Activated naive CD4-positive, alpha-beta T cell treated with anti-CD3 and anti-CD28 coated beads, Interleukin-2, amount 10 ng/mL, durations not matched to agents 7 days and 5 days (primary cell): Measurements from ENCODE around the gene FRMD1.

Source experiments
- CTCF ChIA-PET: fragments of 350-600 bp; sonication (Branson Sonifier 250); formaldehyde crosslinking; loops from one replicate; lab custom pipeline; 2021; ENCODE audit warnings: antibody characterized with exemption; lab: Charles Lee
- DNase-seq: peaks from one replicate; pipeline ENCODE4 v3.0.0-alpha.2; 2020
- H3K27ac Mint-ChIP-seq: one replicate; pipeline ENCODE4 v1.8.0; 2021; ENCODE audit warnings: mild to moderate bottlenecking, moderate library complexity, mixed read lengths
- H3K27me3 Mint-ChIP-seq: one replicate; pipeline ENCODE4 v1.8.0; 2021; ENCODE audit warnings: mild to moderate bottlenecking, mixed read lengths
- H3K36me3 Mint-ChIP-seq: one replicate; pipeline ENCODE4 v1.8.0; 2021; ENCODE audit warnings: mixed read lengths
- H3K4me1 Mint-ChIP-seq: one replicate; pipeline ENCODE4 v1.8.0; 2021; ENCODE audit warnings: mixed read lengths
- H3K4me3 Mint-ChIP-seq: one replicate; pipeline ENCODE4 v1.8.0; 2021; ENCODE audit warnings: mild to moderate bottlenecking, moderate library complexity, mixed read lengths
- H3K9me3 Mint-ChIP-seq: one replicate; pipeline ENCODE4 v1.8.0; 2021; ENCODE audit warnings: mixed read lengths

Gene FRMD1

GRCh38 chr6:168034537-168034936, 44.5 kb downstream of the FRMD1 start:
- H3K36me3 Mint-ChIP-seq = no peaks in the 10 kb centered on the region
- H3K27ac Mint-ChIP-seq = no peak overlapping the region
- H3K4me3 Mint-ChIP-seq = no peak overlapping the region
- CTCF ChIA-PET = no interaction called here
- H3K4me1 Mint-ChIP-seq = no peaks in the 10 kb centered on the region
- peaks cover 14% of the 10 kb centered on the region for H3K9me3 Mint-ChIP-seq
- H3K27me3 Mint-ChIP-seq = peaks cover 25% of the 10 kb centered on the region
- no peak for DNase-seq

GRCh38 chr6:168033791-168034190, 45.2 kb downstream of the FRMD1 start:
- H3K4me1 Mint-ChIP-seq = no peaks in the 10 kb centered on the region
- no peak overlapping the region for H3K27ac Mint-ChIP-seq
- CTCF ChIA-PET = no interaction called here
- H3K36me3 Mint-ChIP-seq = no peaks in the 10 kb centered on the region
- peaks cover 11% of the 10 kb centered on the region for H3K9me3 Mint-ChIP-seq
- no peak for DNase-seq
- no peak overlapping the region for H3K4me3 Mint-ChIP-seq
- peaks cover 25% of the 10 kb centered on the region for H3K27me3 Mint-ChIP-seq

GRCh38 chr6:168032005-168032760, 46.8 kb downstream of the FRMD1 start:
- no peak overlapping the region for H3K27ac Mint-ChIP-seq
- H3K4me1 Mint-ChIP-seq = no peaks in the 10 kb centered on the region
- H3K36me3 Mint-ChIP-seq = no peaks in the 10 kb centered on the region
- no peak overlapping the region for H3K4me3 Mint-ChIP-seq
- H3K9me3 Mint-ChIP-seq = peaks cover 3% of the 10 kb centered on the region
- peaks cover 25% of the 10 kb centered on the region for H3K27me3 Mint-ChIP-seq
- CTCF ChIA-PET = no interaction called here
- no peak for DNase-seq

- Mint-ChIP-seq H3K27ac (no peak overlapping the region), H3K4me3 (no peak overlapping the region), H3K4me1 (no peaks in the 10 kb centered on the region), H3K27me3 (peaks cover 25% of the 10 kb centered on the region), H3K36me3 (no peaks in the 10 kb centered on the region), H3K9me3 (peaks cover 3% of the 10 kb centered on the region)
- CTCF ChIA-PET = no interaction called here
- no peak for DNase-seq
Measured at GRCh38 chr6:168031411-168031971, 47.5 kb downstream of the FRMD1 start.

DNA sequence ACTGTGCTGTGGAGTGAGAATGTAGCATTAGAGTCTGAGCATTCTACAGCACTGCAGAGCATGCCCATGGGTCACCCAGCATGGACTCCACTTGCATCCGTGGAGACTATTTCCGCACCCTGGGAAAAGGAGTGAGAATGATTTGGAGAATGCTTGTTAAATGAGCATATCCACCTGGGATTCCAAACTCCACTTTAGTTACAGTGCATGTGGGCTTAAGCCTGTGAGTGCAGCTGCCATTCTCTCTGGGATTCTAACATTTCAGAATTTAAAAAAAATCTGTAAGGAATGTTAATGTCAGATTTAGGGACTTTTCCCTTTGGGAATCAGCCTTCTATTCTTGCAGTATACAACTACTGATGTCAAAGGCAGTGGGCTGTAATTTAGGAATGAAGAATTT, 48.1 kb downstream of the FRMD1 start:
- no peaks in the 10 kb centered on the region for H3K36me3 Mint-ChIP-seq
- peaks cover 25% of the 10 kb centered on the region for H3K27me3 Mint-ChIP-seq
- no peak overlapping the region for H3K27ac Mint-ChIP-seq
- CTCF ChIA-PET = no interaction called here
- H3K4me1 Mint-ChIP-seq = no peaks in the 10 kb centered on the region
- H3K4me3 Mint-ChIP-seq = no peak overlapping the region
- peaks cover 3% of the 10 kb centered on the region for H3K9me3 Mint-ChIP-seq
- no peak for DNase-seq

DNA sequence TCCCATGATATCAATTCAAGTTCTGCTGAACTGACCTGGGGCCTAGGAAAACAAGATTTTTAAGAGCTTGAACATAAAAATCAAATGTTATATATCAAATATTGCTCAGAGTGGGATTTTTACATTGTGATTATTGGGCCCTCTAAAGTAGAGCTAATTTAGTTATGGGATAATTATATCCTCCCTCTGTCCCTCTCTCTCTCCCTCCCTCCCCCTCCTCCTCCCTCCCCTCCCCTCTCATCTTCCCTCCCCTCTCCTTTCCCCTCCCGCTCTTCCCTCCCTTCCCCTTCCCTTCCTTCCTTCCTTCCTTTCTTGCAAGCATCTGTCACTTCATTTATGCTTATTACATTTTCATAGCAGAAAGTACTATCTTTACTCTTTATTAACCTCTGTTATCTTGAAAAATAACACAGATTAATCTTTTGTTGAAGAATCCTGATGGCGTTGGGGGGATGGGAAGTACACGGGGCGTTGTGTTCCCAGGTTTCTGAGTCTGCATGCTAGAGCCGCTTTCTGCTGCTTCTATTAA, 48.7 kb downstream of the FRMD1 start:
- no peak overlapping the region for H3K4me3 Mint-ChIP-seq
- H3K27ac Mint-ChIP-seq = no peak overlapping the region
- H3K36me3 Mint-ChIP-seq = no peaks in the 10 kb centered on the region
- peaks cover 20% of the 10 kb centered on the region for H3K27me3 Mint-ChIP-seq
- CTCF ChIA-PET = no interaction called here
- no peak for DNase-seq
- peaks cover 3% of the 10 kb centered on the region for H3K9me3 Mint-ChIP-seq
- H3K4me1 Mint-ChIP-seq = no peaks in the 10 kb centered on the region

GRCh38 chr6:168029459-168030217, 49.4 kb downstream of the FRMD1 start:
- no peak overlapping the region for H3K4me3 Mint-ChIP-seq
- H3K4me1 Mint-ChIP-seq = no peaks in the 10 kb centered on the region
- H3K36me3 Mint-ChIP-seq = no peaks in the 10 kb centered on the region
- H3K27ac Mint-ChIP-seq = no peak overlapping the region
- DNase-seq = no peak
- H3K9me3 Mint-ChIP-seq = peaks cover 3% of the 10 kb centered on the region
- H3K27me3 Mint-ChIP-seq = peaks cover 13% of the 10 kb centered on the region
- CTCF ChIA-PET = no interaction called here

DNA sequence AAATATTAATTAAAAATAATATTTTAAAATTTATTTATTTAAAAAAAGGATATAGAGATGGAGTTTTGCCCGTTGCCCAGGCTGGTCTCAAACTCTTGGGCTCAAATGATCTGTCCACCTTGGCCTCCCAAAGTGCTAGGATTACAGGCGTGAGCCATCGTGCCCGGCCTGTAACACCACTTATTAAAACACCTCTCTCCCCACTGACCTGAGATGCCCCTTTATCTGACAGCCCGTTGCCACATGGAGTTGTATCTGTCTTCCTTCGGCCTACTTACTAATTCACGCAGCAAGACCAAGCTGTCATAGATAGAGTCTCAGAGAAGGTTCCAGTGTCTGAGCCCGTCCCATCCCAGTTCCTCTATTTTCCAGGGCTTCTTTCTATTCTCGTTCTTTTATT, 50.8 kb downstream of the FRMD1 start:
- H3K36me3 Mint-ChIP-seq = no peaks in the 10 kb centered on the region
- CTCF ChIA-PET = no interaction called here
- peaks cover 2% of the 10 kb centered on the region for H3K27me3 Mint-ChIP-seq
- no peak overlapping the region for H3K27ac Mint-ChIP-seq
- H3K4me3 Mint-ChIP-seq = no peak overlapping the region
- H3K4me1 Mint-ChIP-seq = no peaks in the 10 kb centered on the region
- no peak for DNase-seq
- no peaks in the 10 kb centered on the region for H3K9me3 Mint-ChIP-seq

DNA sequence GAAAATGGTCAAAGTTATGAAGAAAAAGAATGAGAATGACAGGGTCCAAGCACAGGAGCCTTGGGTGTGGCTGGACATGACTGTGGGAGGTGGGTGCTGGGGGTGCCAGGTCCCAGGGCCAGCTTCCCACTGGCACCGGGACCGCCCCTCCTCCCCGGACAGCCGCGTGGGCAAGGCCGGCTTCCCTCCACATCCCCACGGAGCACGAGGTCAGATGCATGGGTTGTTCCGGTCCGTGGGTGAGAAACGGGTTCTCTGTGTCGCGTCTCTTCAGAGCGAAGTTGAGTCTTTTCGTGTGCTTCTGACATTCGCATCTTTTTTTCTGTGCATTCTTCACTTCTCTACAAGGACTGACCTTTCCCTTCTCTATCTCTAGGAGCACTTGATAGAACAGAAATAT, 51.5 kb downstream of the FRMD1 start:
- H3K36me3 Mint-ChIP-seq = no peaks in the 10 kb centered on the region
- no peak for DNase-seq
- H3K27ac Mint-ChIP-seq = no peak overlapping the region
- H3K4me1 Mint-ChIP-seq = no peaks in the 10 kb centered on the region
- no peaks in the 10 kb centered on the region for H3K27me3 Mint-ChIP-seq
- CTCF ChIA-PET = no interaction called here
- no peaks in the 10 kb centered on the region for H3K9me3 Mint-ChIP-seq
- H3K4me3 Mint-ChIP-seq = no peak overlapping the region

GRCh38 chr6:168026925-168027324, 52.1 kb downstream of the FRMD1 start:
- no peaks in the 10 kb centered on the region for H3K27me3 Mint-ChIP-seq
- CTCF ChIA-PET = no interaction called here

DNA sequence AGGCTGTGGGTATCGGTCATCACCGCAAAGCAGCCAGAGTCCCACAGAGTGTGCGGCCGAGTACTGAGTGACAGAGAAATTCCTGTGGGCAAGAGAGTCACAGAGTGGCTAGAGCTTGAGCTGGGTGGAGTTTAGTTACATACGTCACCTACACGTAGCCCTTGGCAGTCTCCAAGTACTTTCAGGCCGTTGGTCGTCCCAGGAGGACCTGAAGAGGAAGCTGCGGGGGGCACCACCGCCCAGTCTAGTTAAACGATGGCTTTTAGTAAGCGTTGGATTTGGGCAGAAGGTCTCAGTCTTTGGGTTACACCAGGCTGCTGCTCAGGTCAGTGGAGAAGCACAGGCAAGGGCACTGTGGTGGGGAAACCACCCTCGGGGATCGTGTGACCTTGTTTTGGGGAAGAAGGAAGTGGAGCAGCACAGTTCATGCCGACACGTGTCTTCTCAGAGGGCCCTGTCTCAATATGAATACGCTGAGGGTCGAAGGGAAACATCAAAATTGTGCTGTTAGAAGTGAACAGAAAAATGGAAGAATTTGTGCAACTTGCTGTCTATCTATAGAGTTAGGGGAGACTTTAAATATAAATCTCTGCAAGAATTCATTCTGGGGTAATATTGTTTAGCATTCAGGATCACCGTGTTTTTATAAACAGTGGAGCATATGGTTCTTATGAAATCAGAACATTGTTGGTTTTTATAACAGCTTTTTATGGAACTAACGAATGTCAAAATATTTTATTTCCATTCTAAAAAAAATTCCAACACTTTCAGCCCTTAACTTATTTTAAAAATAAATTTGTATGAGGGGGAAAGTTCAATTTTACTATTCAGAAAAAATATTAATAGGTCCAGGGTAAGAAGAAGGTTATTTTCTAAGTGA, 52.9 kb downstream of the FRMD1 start:
- no peaks in the 10 kb centered on the region for H3K4me1 Mint-ChIP-seq
- no peaks in the 10 kb centered on the region for H3K9me3 Mint-ChIP-seq
- H3K27ac Mint-ChIP-seq = no peak overlapping the region
- no peak overlapping the region for H3K4me3 Mint-ChIP-seq
- H3K27me3 Mint-ChIP-seq = no peaks in the 10 kb centered on the region
- DNase-seq = no peak
- CTCF ChIA-PET = no interaction called here
- no peaks in the 10 kb centered on the region for H3K36me3 Mint-ChIP-seq

More at GRCh38 chr6:168026925-168027324, 52.1 kb downstream of the FRMD1 start:
- H3K27ac Mint-ChIP-seq = no peak overlapping the region
- DNase-seq = no peak
- no peaks in the 10 kb centered on the region for H3K9me3 Mint-ChIP-seq
- H3K4me1 Mint-ChIP-seq = no peaks in the 10 kb centered on the region
- H3K36me3 Mint-ChIP-seq = no peaks in the 10 kb centered on the region
- H3K4me3 Mint-ChIP-seq = no peak overlapping the region

- no peak overlapping the region for H3K27ac Mint-ChIP-seq
- no peaks in the 10 kb centered on the region for H3K36me3 Mint-ChIP-seq
- H3K4me3 Mint-ChIP-seq = no peak overlapping the region
- CTCF ChIA-PET = no interaction called here
- H3K4me1 Mint-ChIP-seq = no peaks in the 10 kb centered on the region
- no peak for DNase-seq
- no peaks in the 10 kb centered on the region for H3K9me3 Mint-ChIP-seq
- H3K27me3 Mint-ChIP-seq = no peaks in the 10 kb centered on the region
Measured at GRCh38 chr6:168024951-168025510, 54.0 kb downstream of the FRMD1 start.

DNA sequence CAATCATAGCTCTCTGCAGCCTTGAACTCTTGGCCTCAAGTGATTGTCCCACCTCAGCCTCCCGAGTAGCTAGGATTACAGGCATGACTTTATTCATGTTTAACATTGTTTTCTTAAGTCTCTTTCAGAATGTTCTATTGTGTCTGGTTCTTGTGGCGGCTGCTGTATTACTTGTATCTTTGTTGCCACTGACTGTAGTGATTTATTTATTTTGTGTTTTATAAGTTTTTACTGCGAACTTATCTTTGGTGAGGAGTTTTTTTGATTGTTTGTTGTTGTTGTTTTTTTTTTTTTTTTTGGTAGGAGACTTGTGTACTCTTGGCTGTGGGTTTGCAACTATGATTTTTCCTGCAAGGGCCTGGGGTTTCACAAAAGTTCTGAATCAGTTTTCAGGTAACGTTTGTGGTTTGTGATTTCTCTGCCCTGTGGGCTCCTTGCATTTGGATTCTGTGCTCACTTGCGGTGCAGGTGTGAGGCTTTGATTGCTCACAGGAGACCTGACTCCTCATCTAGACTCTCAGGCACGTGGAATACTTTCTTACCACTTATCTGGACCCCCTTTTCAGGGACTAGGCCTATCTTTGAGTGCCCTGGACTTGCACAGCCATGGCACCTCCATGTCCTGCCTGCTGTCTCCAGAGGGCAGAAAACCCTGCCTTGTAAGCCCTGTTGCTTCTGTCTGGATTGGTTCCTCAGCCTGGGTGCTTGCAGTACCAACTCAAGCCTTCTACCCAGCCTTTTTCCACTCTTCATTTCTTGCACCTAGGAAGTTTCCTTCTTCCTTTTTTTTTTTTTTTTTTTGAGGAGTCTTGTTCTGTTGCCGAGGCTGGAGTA, 56.3 kb downstream of the FRMD1 start:
- CTCF ChIA-PET = no interaction called here
- peaks cover 4% of the 10 kb centered on the region for H3K9me3 Mint-ChIP-seq

More for the DNA sequence above, 56.3 kb downstream of the FRMD1 start:
- Mint-ChIP-seq H3K4me3 (no peak overlapping the region), H3K36me3 (no peaks in the 10 kb centered on the region), H3K27me3 (no peaks in the 10 kb centered on the region), H3K4me1 (no peaks in the 10 kb centered on the region), H3K27ac (no peak overlapping the region)
- no peak for DNase-seq
